ENCODE results near the gene TYW1B.
"Not testable (repeated sequence)": the region's sequence is repeated elsewhere in the genome, so short reads cannot be mapped to it uniquely, and the experiment has no call there.

TYW1B gene

GRCh38 chr7:72618435-72619180 lies 209.4 kb downstream of the TYW1B start:
- DNase-seq: not testable (repeated sequence)

- DNase-seq: not testable (repeated sequence)
These were observed 218.2 kb downstream of the TYW1B start for GRCh38 chr7:72609761-72610160.

GRCh38 chr7:72607988-72608387 lies 220.0 kb downstream of the TYW1B start:
- not testable (repeated sequence) for DNase-seq

GRCh38 chr7:72605863-72606431 lies 222.1 kb downstream of the TYW1B start:
- not testable (repeated sequence) for DNase-seq

- DNase-seq: not testable (repeated sequence)
These were observed 223.0 kb downstream of the TYW1B start for GRCh38 chr7:72604771-72605611.

- DNase-seq: not testable (repeated sequence)
These were observed 224.5 kb downstream of the TYW1B start for GRCh38 chr7:72603476-72603875.

- no peak for DNase-seq
These were observed 224.9 kb downstream of the TYW1B start for GRCh38 chr7:72603073-72603472.

- DNase-seq: not testable (repeated sequence)
These were observed 226.3 kb downstream of the TYW1B start for GRCh38 chr7:72601683-72602082.

GRCh38 chr7:72590023-72590422 lies 238.0 kb downstream of the TYW1B start:
- DNase-seq: not testable (repeated sequence)

- not testable (repeated sequence) for DNase-seq
These were observed 240.7 kb downstream of the TYW1B start for GRCh38 chr7:72587267-72587666.

- DNase-seq: not testable (repeated sequence)
These were observed 243.4 kb downstream of the TYW1B start for GRCh38 chr7:72584576-72584975.

- not testable (repeated sequence) for DNase-seq
These were observed 244.2 kb downstream of the TYW1B start for GRCh38 chr7:72583620-72584361.

- not testable (repeated sequence) for DNase-seq
These were observed 247.7 kb downstream of the TYW1B start for GRCh38 chr7:72580142-72580770.

GRCh38 chr7:72577107-72577506 lies 250.9 kb downstream of the TYW1B start:
- DNase-seq: no peak

- DNase-seq: not testable (repeated sequence)
These were observed 266.0 kb downstream of the TYW1B start for GRCh38 chr7:72561988-72562387.

- not testable (repeated sequence) for DNase-seq
These were observed 268.5 kb downstream of the TYW1B start for GRCh38 chr7:72559546-72559945.

GRCh38 chr7:72556733-72557132 lies 271.3 kb downstream of the TYW1B start:
- not testable (repeated sequence) for DNase-seq

GRCh38 chr7:72555238-72555637 lies 272.8 kb downstream of the TYW1B start:
- DNase-seq: not testable (repeated sequence)

- DNase-seq: not testable (repeated sequence)
These were observed 273.6 kb downstream of the TYW1B start for GRCh38 chr7:72554401-72554800.

GRCh38 chr7:72550454-72550853 lies 277.5 kb downstream of the TYW1B start:
- not testable (repeated sequence) for DNase-seq

- not testable (repeated sequence) for DNase-seq
These were observed 281.3 kb downstream of the TYW1B start for GRCh38 chr7:72546586-72547237.

- DNase-seq: not testable (repeated sequence)
These were observed 283.5 kb downstream of the TYW1B start for GRCh38 chr7:72544531-72544930.

All from activated T-cell treated with anti-CD3 and anti-CD28 coated beads for 4 hours (primary cell).